ENCODE results near the gene TCAIM.

- TF ChIP-seq CTCF (IDR thresholded peaks at IDR 0.05) = no peak
- no peak for TF ChIP-seq POLR2AphosphoS5 (IDR thresholded peaks at IDR 0.05)
- TF ChIP-seq POLR2A (IDR thresholded peaks at IDR 0.05) = no peak
These were observed 76.9 kb downstream of the TCAIM start for GRCh38 chr3:44415421-44415820.

Data from breast epithelium (tissue), 3 donors.